GM19043 (cell line): ENCODE measurements around the gene LDLR.
"Not testable (repeated sequence)": the region's sequence is repeated elsewhere in the genome, so short reads cannot be mapped to it uniquely, and the experiment has no call there.

ENCODE experiments used
- ATAC-seq: cut with Tn5 transposase; IDR thresholded peaks from one replicate; pipeline ENCODE4 v1.9.1; 2021; ENCODE audit warnings: low read depth; ENCODE audit not compliant: unreplicated experiment

The LDLR gene

DNA sequence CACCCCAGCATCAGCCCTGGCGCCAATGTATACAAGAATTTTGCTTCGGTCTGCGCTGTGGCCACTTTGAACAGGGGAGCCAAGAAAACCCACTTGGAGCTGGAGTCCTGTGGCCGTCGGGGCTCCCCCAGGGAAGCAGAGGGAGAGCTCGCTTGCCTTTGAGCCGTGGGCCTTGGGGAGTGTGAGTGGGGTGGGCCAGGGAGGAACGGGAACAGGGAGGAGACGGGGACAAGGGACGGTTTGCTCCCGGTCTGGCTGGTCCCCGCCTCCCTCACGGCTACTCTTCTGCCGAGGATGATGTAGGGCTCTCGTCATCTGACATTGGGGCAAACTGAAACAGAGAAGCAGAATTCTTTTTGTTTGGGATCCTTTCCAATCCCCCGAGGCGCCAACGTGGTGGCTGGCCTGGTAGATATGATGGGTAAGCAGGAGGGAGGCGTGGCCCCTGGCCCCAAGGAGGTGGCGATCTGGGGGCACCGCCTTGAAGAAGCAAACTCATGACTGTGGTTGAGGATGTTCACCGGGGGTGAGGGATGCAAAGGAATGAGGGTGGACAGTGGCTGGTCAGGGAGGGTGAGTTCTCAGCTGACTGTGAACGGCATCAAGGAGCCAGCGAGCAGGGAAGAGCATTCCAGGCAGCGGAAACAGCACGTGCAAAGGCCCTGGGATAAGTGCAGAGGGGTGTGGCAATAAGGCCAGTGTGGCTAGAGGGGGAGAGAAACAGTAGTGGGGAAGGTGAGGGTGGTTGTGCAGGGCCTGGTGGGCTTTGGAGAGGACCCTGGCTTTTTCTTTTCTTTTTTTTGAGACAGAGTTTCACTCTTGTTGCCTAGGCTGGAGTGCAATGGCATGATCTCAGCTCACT lies 77.2 kb downstream of the LDLR start:
- ATAC-seq = no peak

GRCh38 chr19:11168568-11168967 lies 79.3 kb downstream of the LDLR start:
- ATAC-seq = no peak

GRCh38 chr19:11169896-11170678 lies 80.8 kb downstream of the LDLR start:
- ATAC-seq = no peak

DNA sequence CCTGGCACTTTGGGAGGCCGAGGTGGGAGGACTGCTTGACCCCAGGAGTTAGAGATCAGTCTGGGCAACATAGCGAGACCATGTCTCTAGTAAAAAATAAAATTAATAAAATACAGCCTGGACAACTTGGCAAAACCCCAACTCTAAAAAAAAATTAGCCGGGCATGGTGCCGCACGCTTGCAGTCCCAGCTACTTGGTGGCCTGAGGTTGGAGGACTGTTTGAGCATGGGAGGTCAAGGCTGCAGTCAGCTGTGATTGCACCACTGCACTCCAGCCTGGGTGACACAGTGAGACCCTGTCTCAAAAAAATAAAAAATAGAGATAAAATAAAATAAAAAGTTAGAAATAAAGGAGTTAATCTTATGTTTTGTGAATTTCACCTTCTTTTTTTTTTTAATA lies 81.9 kb downstream of the LDLR start:
- ATAC-seq = no peak

DNA sequence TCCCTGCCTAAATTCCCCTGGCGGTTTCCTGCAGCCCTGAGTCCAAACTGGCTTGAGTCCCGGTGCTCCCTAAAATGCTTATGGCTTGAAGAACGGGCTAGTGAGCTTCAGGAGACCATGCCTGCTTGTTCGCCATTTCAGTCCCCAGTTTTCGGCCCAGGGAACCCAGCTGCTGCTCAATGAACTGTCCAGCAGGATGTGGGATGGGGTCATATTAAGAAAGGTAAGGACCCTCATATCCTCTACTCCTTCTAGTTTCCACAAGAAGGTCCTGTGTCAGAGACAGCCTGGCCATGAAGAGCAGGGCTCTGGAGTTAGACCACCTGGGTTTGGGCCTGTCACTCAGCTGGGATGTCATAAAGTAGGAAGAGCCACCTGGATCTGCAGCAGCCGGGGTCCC lies 83.3 kb downstream of the LDLR start:
- ATAC-seq = no peak

DNA sequence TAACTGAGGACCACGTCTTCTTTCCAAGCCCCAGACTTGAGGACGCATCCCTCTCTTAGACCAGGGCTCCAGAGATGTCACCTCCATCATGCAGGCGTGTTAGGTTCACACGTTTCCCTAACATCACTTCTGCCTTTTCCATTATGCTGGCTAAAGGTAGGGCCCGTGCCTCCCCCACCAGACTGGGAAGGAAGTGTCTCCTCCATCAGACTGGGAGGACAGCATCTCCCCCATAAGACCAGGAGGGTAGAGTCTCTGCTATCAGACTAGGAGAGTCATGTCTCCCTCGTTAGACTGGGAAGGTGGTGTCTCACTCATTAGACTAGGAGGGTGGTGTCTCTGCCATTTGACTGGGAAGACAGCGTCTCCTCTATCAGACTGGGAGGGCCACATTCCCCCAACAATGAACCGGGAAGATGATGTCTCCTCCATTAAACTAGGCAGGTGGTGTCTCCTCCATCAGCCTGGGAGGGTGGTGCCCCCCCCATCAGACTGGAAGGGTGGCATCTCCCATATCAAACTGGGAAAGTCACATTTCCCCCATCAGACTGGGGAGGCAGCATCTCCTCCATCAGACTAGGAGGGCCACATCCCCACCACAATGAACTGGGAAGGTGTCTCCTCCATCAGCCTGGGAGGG lies 84.4 kb downstream of the LDLR start:
- no peak for ATAC-seq

DNA sequence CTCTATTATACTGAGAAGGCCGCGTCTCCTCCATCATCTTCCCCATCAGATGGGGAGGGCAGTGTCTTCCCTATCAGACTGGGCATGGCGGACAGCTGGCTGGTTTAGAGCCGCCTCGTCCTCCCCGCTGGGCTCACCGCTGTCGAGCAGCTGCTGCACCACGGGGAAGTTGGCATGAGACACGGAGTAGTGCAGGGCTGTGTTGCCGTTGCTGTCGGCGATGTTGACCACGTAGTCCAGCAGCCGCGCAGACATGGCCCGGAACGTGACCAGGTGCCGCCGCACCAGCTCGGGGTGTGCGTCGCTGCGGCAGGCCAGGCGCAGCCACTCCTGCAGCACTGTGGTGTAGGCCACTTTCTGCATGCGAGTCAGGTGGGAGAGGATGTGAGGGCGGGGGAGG lies 85.1 kb downstream of the LDLR start:
- no peak for ATAC-seq

DNA sequence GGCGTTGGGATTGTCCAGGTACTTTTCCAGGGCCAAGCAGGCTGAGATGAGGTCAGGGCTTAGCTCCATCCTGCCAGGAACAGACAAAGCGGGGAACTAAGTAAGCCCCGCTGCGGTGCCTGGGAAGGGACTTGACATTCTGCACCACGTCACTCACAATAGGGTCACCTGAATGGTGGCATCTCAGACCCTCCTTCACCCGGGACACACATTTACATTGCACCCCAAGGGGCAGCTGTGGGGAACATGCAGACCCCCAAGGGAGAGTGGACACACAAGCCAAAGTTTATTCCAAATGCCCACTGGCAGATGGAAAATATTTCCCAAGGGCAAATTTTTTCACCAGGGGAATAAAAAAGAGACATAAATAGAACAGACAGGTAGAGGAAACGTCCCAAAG lies 86.7 kb downstream of the LDLR start:
- ATAC-seq = no peak

DNA sequence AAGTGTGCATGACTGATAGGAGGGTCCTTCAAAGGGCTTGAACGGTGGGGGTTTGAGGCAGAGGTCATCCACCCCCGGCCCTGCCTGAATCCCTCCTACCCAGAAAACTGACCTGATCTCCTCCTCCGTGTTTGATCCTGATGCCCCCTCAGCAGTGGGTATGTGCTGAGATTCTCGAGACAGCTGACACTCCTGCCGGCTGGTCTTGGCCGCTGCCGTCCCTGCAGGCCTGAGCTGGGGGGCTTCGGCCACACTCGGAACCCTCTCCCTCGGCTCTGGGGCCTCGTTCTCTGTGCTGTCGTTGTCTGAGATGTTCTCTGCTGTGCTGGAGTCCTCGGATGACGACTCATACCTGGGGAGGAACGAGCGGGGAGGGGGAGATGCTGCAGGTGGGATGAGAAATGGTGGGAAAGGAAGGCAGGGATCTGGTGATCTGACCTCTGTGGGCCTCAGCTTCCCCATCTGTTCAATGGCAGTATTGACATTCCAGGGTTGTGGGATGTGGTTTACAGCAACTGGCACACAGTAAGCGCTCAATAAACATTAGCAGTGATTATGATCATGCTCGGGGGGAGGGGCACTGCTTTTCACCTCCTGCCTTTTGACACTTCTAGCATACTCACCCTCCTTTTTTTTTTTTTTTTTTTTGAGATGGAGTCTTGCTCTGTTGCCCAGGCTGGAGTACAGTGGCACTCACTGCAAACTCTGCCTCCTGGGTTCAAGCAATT lies 87.4 kb downstream of the LDLR start:
- ATAC-seq = no peak

GRCh38 chr19:11177592-11177991 lies 88.3 kb downstream of the LDLR start:
- no peak for ATAC-seq

DNA sequence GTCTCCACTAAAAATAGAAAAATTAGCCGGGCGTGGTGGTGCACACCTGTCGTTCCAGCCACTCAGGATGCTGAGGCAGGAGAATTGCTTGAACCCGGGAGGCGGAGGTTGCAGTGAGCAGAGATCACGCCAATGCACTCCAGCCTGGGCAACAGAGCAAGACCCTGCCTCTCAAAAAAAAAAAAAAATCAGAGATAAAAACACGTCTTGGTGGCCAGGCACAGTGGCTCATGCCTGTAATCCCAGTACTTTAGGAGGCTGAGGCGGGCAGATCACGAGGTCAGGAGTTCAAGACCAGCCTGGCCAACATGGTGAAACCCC lies 89.8 kb downstream of the LDLR start:
- ATAC-seq = not testable (repeated sequence)

DNA sequence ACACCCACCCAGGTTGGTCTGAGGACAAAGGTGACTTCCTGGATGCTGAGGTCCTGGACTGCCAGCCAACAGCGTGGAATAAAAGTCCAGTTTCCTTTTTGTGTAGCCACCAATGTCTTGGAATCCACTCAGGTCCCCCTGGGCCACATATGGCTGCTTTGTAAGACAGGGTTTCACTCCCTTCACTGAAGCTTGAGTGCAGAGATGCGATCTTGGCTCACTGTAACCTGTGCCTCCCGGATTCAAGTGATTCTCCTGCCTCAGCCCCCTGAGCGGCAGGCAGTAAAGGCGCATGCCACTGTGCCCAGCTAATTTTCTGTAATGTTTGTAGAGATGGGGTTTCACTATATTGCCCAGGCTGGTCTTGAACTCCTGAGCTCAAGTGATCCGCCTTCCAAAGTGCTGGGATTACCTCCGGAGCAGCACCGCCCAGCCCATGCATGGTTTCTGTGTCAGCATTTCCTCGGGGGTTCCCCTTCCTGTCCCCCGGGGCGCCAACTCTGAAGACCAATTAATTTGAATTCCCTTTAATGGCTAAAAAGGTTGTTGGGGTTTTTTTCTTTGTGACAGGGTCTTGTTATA lies 90.5 kb downstream of the LDLR start:
- no peak for ATAC-seq

- ATAC-seq = no peak
Observed at GRCh38 chr19:11180346-11180745, 91.1 kb downstream of the LDLR start.

- ATAC-seq = not testable (repeated sequence)
Observed at GRCh38 chr19:11180975-11181374, 91.7 kb downstream of the LDLR start.

GRCh38 chr19:11181488-11181887 lies 92.2 kb downstream of the LDLR start:
- ATAC-seq = no peak
